GM18508 (cell line): ENCODE measurements around the gene EIF3M.
A peak's percentile ranks its signal among the peaks of the same experiment; 100 is the strongest.

Source experiments
- ATAC-seq: cut with Tn5 transposase; IDR thresholded peaks from one replicate; pipeline ENCODE4 v1.9.1; 2021; ENCODE audit warnings: moderate number of reproducible peaks; ENCODE audit not compliant: insufficient read depth, unreplicated experiment

Gene EIF3M

DNA sequence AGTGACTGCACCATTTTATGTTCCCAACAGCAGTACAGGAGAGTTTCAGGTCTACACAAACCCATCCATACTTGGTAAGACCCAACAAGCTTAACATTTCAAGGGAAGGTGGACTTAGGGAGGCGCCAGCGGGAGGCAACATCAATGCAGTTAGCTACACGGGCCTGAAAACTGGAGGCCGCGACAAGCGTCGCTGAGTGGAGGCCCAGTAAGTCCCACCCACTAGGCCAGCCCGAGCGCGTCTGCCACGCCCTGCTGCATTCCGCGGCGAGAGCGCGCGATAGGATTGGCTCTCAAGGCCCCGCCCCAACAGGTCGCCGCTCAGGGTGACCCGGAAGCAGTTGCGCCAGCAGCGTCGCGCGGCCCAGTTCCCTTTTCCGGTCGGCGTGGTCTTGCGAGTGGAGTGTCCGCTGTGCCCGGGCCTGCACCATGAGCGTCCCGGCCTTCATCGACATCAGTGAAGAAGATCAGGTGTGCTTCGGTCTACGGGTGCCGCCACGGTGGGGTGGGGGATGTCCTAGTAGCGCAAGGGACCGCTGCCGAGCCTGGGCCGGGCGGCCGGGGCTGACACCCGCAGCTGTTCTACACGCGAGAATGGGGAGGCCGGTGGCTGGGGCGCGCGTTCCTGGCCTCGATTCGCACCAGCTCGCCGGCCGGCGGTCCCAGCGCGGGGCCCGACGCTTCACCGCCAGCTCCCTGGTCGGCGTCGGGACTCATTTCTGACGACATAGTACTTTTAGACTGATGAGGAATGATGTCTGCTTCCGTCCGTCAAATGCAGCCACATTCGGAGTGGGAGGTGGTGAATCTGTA lies at the start of gene EIF3M:
Gene EIF3M, plus strand, starts transcription at position 373 of the 813 bp plus-strand sequence. Its CDS starts 57 bp downstream, at position 430.
- peak; percentile 83 for ATAC-seq

DNA sequence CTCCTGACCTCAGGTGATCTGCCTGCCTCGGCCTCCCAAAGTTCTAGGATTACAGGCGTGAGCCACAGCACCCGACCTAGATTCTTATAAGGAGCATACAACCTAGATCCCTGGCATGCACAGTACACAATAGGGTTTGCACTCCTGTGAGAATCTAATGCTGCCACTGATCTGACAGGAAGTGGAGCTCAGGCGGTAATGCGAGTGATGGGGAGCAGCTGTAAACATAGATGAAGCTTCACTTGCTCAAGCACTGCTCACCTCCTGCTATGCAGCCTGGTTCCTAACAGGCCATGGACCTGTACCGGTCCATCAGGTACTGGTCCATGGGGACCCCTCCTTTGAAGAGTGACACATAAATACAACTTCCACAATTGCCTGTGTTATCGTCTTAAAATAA lies 44.8 kb upstream of the EIF3M start:
- no peak for ATAC-seq

DNA sequence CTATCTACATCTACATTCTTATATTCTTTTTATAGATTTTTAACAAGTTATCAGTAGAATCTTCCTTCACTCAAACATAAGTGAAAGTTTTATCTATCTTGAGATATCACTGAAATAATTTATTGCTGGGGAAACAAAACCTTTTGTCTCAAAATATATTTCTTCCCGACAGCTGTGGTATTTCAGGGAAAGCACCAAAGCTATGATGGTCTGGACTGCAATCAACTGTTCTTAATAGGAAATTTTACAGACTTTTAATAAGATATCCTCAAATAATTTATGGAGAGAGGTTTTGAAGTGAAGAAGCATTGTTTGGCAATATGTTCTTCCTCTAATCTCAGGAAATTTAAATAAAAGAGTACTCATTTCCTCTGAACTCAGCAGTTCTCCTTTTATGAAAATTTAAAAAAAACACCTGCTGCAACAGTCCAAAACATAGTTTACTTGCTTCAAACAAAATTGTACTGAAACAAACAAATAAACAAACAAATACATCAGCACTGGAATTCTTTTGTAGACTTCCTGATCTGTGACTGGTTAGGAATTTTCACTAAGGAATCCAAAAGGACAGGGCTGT lies 33.9 kb upstream of the EIF3M start:
- ATAC-seq, result no peak

DNA sequence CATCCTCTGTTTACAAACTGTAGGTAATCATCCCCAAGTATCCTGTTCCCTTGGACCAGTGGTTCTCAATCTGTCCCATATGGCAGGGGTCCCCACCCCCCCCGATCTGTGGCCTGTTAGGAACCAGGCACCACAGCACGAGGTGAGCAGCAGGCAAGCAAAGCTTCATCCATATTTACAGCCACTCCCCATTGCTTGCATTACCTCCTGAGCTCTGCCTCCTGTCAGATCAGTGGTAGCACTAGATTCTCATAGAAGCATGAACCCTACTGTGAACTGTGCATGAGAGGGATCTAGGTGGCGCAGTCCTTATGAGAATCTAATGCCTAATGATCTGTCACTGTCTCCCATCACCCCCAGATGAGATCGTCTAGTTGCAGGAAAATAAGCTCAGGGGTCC lies 33.4 kb upstream of the EIF3M start:
- no peak for ATAC-seq

DNA sequence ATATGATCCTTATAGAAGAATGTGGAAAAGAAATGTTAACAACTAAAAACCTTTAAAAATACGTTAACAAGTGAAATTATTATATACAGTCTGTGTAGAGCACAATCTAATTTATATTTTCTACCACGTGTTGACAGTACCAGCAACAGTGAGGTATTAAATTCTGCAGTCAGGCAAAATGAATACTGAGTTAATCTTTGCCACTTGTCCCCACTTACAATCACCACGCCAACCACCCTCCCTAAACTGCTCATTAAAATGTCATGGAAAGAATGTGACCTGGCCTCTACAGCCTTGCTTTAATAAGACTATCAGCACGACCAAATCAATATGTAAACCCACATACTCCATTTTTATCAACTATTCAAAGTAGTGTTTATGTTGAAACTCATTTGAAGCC lies 28.5 kb upstream of the EIF3M start:
- no peak for ATAC-seq

DNA sequence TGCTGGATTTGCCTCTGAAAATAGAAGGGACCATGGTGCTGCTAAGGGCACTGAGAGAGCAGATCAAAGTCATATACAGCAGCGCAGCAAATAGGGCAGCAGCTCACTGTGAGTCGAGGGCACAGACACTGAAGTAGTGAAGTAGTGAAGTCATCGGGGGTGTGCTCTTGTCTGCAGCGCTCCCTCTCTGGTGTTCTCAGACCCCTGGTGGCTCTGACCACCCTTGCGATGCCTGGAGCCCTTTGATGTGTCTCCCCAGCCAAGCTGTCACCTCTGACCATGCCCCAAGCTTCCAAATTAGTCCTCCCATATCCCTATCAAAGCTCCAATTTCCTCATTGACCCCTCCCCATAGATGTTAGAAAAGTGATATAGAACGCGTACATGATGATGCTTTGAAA lies 27.7 kb upstream of the EIF3M start:
- ATAC-seq, result no peak

DNA sequence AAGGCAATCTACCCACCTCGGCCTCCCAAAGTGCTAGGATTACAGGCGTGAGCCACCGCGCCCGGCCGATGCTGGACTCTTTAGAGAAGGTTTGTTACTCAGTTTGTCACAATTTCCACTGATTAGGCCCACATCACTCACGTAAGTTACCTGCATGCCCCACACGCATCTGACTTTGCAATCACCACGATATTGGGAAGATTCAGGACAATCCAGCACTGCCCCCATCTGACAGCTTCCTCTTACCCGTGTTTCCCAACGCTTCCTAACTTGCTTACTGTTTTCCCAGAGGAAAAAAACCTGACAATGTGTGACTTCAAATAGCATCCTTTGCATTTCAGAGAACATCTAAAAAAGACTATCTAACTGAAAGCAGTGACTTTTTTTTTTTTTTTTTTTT lies 21.8 kb upstream of the EIF3M start:
- ATAC-seq, result no peak

DNA sequence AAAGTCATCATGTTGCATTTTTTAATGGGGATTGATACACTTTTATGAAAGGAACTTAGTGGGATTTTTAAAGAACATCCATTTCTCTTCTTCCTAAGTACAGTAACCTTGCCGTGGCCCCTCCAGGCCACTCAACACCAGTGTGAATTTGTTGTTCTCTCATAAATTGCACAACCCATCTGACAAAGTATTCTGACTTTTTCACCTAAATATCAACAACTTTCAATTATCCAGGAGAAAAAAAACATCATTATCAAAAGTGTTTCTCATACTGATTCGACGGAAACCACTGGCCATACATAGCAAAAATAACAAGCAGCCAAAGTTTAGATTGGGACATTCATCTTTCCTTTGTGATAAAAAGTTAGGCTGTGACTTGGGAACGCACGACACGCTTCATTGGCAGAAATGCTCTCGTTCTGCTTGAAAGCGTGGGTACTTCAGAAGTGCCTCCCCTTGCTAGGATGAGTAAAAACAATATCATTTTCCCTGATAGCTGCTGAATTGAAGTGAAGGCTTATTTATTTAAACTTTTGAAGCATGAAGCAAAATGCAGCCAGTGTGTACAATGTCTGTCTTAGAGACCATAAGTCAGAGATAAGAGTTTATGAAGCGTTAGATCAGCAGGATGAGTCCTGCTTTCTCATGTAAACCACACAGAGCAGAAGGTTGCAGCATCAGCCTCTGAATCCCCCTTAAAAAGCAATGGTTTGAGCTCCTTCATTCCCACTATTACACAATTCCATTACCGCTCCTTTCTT lies 20.6 kb upstream of the EIF3M start:
- ATAC-seq, result no peak

DNA sequence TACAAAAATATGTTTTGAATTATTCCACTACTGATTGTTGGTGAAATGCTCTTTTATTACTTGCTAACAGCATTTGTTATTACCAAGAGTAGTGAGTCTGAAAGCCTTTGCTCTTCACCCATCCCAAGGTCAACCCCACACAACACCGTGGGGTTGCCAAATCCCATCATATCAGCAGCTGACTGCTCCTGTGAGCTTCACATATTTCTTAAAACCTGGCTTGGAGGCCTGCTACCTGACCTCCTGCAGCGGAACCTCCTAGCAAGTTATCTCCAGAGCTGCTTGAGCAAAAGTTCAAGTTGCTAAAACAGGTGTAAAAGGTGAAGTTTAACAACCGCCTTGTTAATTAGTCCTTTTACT lies 20.1 kb upstream of the EIF3M start:
- no peak for ATAC-seq

DNA sequence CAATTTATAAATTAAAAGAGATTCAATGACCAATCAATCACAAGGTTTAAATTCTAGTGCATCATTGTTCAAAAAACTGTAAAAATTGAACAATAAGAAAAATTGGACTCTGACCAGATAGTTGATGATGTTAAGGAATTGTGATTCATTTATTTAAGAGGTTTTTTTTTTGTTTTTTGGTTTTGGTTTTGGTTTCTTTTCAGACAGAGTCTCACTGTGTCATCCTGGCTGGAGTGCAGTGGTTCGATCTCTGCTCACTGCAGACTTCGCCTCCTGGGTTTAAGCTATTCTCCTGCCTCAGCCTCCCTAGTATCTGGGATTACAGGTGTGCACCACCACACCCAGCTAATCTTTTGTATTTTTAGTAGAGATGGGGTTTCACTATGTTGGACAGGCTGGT lies 17.1 kb upstream of the EIF3M start:
- no peak for ATAC-seq

DNA sequence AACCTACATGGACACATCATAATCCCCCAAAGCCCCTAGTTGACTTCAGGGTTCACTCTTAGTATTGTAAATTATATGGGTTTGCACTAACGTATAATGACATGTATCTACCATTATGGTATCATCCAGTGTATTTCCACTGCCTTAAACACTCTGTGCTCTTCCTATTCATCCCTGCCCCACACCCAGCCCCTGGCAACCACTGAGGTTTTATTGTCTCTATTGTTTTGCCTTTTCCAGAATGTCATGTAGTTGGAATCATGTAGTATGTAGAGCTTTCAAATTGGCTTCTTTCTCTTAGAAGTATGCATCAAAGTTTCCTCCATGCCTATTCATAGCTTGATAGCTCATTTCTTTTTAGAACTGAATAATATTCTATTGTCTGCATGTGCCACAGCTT lies 16.5 kb upstream of the EIF3M start:
- no peak for ATAC-seq

DNA sequence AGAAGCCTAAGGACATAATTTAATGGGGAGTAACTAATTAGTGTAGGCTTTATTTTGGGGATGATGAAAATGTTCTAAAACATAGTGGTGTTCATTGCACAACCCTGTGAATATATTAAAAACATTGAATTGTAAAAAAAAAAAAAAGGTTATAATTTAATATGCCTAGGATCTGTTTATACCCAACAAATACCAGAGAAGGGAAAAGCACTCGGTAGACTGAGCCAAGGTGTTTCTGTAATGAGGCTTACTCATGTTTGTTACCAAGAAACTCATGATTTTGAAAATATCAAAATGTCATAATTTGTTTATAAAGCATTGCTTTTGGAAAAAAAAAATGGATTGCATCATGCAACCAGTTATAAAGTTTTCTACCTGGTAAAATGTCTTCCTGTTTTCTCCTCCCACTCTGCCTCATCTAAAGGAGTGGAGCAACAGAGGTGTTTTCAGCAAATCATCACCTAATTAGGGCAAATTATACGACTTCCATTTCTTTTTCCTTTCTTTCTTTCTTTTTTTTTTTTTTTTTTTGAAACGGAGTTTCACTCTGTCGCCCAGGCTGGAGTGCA lies 14.2 kb upstream of the EIF3M start:
- no peak for ATAC-seq

DNA sequence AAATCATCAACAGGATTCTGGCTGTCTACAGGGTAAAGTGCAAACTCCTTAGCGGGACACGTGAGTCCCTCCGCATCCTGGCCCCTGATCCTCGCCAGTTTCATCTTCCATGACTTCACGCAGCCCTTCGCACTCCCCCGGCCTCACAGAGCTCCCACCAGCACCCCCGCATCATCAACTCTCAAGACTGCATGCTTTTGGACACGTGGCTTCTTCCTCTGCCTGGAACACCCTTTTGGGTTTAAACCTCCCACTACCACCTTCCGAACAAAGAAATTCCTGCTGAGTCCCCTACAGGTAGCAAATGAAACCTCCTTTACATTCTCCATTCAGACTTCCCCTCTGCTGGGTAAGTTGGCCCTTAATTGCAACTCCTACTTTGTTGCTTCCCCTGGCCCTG lies 12.6 kb upstream of the EIF3M start:
- ATAC-seq, result no peak

DNA sequence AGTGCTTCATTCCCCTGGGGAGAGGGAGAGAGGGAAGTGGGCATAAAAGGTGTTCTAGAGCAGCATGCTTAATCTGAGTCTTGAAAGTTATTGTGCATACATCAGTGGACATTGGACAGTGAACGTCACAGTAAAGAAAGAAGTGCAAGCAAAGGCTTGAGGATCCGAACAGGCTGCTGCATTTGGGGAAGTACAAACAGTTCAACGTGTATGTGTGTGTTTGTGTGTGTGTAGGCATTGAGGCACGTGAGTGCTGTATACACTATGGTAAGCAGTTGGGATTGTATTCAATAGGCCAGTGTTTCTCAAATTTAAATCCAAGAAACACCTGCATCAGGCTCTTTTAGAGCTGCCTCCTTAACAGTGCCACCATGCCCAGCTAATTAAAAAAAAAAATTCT lies 10.4 kb upstream of the EIF3M start:
- ATAC-seq, result no peak

DNA sequence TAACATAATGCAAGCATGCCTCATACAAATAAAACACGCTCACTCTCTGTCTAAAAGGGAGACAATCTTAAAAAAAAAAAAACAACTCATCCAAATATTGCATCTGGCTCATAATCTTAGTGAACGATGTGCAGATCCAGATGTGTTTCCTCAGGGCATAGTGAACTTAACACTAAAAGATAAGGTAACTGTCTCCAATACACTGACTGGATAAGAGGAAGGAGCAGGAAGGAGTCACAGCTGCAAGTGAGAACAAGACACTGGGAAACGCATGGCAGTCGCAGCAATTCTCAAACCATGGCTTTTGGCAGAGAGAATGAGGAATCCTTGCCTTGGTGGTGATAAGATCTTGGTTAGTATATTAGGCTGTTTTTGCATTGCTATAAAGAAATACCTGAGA lies 9.2 kb upstream of the EIF3M start:
- ATAC-seq, result no peak

DNA sequence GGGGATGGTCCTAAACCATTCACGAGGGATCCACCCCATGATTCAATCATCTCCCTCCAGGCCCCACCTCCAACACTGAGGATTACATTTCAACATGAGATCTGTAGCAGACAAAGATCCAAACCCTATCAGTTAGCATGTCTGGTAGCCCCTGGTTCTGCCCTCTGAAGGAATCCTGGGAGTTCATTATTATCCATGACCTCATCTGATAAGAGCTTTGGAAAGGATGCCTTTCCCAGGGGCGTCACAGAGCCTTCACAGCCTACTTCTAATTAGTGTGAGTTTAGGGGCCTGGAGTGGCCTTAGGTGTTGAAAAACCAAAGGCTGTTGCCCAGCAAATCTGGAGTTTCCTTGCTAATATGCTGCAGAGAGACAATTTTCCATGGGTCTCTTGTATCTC lies 8.6 kb upstream of the EIF3M start:
- ATAC-seq, result no peak

DNA sequence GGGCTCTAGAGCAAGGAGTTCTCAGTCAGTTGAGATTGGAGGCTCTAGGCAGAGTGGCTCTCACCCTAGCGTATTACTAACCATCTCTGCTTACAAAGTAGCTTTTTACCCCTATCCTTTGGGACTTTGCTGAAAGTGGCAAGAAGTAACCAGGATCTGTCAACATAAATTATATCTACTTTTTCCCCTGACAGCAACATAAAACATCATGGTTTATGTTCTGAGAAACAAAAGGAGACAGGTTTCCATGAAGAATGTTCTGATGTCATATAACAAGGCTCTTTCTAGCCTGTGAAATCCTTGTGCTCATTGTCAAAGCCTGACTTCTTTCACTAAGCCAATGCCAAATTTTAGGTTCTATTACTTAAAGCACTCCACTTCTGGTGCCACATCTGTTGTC lies 7.2 kb upstream of the EIF3M start:
- no peak for ATAC-seq

DNA sequence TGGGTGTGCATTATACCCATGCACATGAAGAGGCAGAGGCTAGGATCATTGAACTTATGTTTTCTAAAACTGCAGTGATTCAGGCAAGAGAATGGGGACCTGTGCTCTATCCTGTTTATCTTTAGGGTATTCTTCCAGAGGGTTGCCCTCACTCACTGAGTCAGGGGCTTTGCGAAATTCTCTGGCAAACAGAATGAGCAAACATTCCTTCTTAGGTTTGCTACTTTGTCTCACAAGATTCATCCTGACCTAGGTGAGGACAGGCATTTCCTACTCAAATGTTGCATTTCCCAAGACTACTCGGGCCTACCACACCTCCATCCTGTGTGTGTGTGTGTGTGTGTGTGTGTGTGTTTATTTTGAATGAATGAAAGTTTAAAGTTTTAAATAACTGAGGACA lies 2.7 kb upstream of the EIF3M start:
- no peak for ATAC-seq

DNA sequence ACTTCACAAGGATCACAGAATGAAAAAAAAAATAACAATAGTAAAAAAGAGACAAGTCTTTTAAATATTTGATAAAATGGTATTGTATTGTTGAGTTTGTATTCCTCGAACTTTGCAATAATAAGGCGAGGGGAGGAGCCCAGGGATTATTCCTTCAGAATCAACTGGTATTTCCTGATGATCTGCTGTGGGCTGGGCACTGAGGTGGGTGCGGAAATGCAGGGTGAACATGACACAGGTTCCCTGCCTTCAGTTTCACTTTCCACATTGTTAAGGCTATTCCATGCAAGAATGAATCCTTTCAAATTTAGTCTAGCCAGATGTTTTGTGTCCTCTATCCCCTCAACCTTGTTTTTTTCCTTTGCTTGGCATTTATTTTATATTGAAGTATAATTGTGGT lies 2.1 kb upstream of the EIF3M start:
- no peak for ATAC-seq

DNA sequence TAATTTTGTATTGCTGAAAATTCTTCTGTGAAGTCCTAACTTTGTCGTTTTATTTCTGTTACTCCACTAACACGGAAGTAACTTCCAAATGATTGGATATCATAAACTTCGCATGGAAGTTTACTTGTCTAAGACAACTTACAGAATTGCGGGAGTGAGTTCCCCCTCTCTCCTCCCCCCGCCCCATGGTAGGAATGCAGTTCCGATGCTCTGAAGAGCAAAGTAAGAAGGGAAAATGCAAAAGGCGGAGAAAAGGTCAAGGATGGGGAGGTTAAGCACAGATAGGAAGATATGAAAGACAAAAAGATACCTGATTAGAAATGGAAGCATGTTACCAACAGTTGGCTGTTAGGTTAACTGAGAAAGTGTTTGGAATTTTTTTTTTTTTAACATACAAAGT lies 1.3 kb downstream of the EIF3M start:
- no peak for ATAC-seq

DNA sequence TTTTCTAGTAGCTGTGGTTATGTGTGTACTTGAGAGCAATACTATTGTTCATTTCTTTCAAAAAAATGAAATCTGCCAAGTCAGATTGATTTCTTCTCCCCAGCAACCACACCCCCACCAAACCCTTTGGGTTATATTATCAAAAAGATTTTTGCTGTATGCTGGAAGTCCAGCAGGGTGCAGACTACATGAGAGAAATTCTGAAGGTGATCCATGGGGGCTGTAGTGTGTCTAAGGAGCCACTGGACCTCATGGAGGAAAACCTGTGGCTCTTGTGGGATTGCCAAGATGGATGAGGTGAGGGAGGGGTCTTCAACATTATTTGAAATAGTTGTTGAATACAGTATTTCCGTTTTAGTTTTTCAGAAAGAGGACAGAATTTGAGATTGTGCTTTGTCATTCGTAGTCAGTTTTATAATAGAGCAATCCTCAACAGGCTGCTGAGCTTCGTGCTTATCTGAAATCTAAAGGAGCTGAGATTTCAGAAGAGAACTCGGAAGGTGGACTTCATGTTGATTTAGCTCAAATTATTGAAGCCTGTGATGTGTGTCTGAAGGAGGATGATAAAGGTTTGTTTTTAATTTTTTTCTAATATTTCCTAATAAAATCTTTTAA lies 3.1 kb downstream of the EIF3M start:
- ATAC-seq, result no peak
